Adrenal gland (tissue), 5 donors: ENCODE data around the gene TNFAIP1.

Experiments
- CTCF ChIP-seq, 6 experiments: fragments of 450-650 bp in 4 of 6; fragments of 200-600 bp in 2 of 6; sonication (generic) in 1 of 6; IDR thresholded peaks; 1 replicate in 5 of 6; 2 replicates in 1 of 6; pipeline versions ENCODE4 v1.5.1 to v1.8.0; 2016 to 2021; ENCODE audit warnings: antibody characterized with exemption in 6 of 6, mild to moderate bottlenecking in 2 of 6, moderate library complexity in 1 of 6
- POLR2A ChIP-seq, 2 donors: fragments of 450-650 bp; IDR thresholded peaks; one replicate each; pipeline ENCODE4 v1.6.1; 2017; ENCODE audit warnings: antibody characterized with exemption in 2 of 2, mild to moderate bottlenecking in 2 of 2, moderate library complexity in 1 of 2
- donor health status: DM: no; HTN: no; CAD: no.

DNA sequence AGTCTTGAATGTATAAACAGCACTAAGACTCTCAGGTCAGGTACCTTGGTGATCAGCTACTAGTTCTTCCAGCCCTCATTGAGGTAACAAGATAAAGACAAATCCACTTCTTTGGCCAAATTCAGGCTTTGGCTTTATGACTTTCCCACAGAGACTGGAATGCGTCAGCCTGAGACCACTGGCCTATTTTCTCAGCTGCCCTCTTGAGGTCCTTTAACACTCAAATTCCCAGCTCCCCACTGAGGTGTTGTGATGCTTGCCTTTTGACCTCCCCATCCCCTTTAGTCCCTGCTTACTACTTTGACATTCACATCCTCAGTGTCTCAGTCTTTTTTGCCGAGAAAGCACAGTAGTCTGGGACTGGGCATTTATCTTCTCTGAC is 10.6 kb downstream of the TNFAIP1 start:
- TF ChIP-seq POLR2A (IDR thresholded peaks at IDR 0.05), result no peak
- no peak for TF ChIP-seq CTCF (IDR thresholded peaks at IDR 0.05)
